Measurements from ENCODE around the gene SNIP1. TPM values are rescaled to one million over a fixed set of nuclear protein-coding genes. Genes with fewer than 3 reads are reported as not detected.
A peak's percentile ranks its signal among the peaks of the same experiment; 100 is the strongest.

Gene SNIP1
- total and polyA plus RNA-seq, 7 donors = 4.1 to 11.9 (median 8.1) TPM

DNA sequence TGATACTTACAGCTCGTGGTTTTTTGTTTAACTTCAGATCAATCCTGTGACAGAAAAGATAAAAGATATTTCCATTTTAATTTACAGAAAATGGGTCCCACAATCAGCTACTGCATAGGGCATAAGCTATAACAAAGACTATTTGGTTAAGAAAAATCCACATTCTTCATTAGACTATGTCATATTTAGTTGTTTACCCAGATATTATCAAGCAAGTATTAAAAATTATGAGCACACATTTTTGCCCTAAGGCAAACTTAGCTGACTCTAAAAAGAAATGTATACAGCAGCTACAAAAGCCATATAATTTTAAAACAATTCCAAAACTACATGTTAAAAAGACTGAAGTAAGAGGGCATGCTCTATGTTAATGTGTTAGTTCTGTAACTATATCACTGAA lies 58.2 kb downstream of the SNIP1 start:
- H3K27me3 ChIP-seq (ENCODE audit: insufficient read depth in 3 of 3, low read length in 2 of 3) = no peaks in the 10 kb centered on the region
- peaks cover 0 to 55% of the 10 kb centered on the region in 2 donors for H3K36me3 ChIP-seq (ENCODE audit: insufficient read depth in 1 of 2, low read depth in 1 of 2)
- DNase-seq (no peak), ATAC-seq (no peak)
- H3K4me1 ChIP-seq = peaks cover 9% of the 10 kb centered on the region
- intact Hi-C loops (cut with DNase I) = no loop called here
- no peak overlapping the region for H3K4me3 ChIP-seq
- no peak for TF ChIP-seq CTCF (IDR thresholded peaks at IDR 0.05)
- WGBS, 3 donors = 85 to 91% (median 88%) methylated on average over 1 of the region's 1 CpG
- no peak overlapping the region for H3K27ac ChIP-seq
- no peaks in the 10 kb centered on the region for H3K9me3 ChIP-seq

DNA sequence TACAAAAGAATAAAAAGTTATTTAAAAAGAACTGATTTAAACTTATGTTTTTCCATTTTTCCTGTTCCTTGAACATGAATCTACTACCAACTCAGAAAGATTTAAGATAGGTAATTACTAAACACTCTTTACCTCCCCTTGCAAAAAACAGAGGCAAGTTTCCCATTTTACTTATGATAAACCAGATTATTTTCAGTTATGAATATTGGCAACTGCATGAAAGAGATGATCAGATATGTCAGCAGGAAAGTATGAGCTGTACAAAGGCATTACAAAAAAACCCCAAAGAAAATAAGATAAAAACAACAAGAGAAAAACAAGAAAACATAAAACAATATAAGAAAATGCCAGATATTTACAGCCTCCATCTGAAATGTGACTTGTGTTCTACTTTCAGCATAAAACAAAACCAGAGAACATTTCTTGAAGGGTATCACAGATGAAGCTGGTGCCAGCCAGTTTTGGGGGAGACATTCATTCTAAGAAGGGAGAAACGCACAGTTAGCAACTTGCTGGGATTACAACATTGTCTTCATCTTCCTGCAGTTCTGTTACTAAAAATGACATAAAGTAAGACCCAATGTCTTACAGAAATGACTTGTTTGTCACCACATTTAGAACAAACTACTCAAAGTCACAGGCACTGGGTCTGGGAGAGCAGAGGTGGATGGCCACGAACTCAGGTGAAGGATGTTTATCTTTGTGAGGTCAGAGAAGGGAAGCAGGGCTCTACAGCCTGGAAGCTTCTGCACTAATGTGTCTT lies 60.6 kb downstream of the SNIP1 start:
- peaks cover 0 to 64% of the 10 kb centered on the region in 2 donors for H3K36me3 ChIP-seq (ENCODE audit: insufficient read depth in 1 of 2, low read depth in 1 of 2)

DNA sequence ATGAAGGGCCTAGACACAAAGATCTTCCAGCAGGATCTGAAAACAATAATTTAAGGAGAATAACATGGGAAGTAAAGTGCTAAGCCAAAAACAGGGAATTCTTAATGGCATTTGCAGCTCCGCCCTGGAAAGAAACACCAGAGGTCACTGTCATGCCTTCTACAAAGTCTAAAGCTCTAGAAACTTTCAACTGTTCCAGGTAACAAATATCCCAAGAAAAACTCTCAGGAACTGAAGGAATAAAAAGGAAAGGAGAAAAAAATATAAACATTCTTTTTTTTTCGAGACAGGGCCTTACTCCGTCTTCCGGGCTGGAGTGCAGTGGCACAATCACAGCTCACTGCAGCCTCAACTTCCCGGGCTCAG lies 66.5 kb downstream of the SNIP1 start:
- Histone ChIP-seq H3K4me1 (peaks cover 33% of the 10 kb centered on the region), H3K27ac (peak overlapping the region; percentile 84), H3K4me3 (no peak overlapping the region), H3K36me3 (ENCODE audit: insufficient read depth in 1 of 2, low read depth in 1 of 2) (peaks cover 6 to 56% of the 10 kb centered on the region in 2 donors), H3K9me3 (no peaks in the 10 kb centered on the region), H3K27me3 (ENCODE audit: insufficient read depth in 3 of 3, low read length in 2 of 3) (no peaks in the 10 kb centered on the region)
- WGBS, 3 donors = 90 to 95% (median 91%) methylated on average over 5 of the region's 5 CpGs
- intact Hi-C loops (cut with DNase I) = loop anchor here (1.0 to 2.0 kb wide), 2 partner anchors 32 to 33 kb away; no protein-coding TSS in a partner anchor
- TF ChIP-seq CTCF (IDR thresholded peaks at IDR 0.05) = no peak
- ATAC-seq = no peak
- no peak for DNase-seq

More for the DNA sequence above, 60.6 kb downstream of the SNIP1 start:
- Histone ChIP-seq H3K4me1 (no peaks in the 10 kb centered on the region), H3K9me3 (no peaks in the 10 kb centered on the region), H3K27ac (no peak overlapping the region), H3K4me3 (no peak overlapping the region), H3K27me3 (ENCODE audit: insufficient read depth in 3 of 3, low read length in 2 of 3) (no peaks in the 10 kb centered on the region)
- DNase-seq (no peak), ATAC-seq (no peak)
- TF ChIP-seq CTCF (IDR thresholded peaks at IDR 0.05) = no peak
- 86 to 88% (median 87%) methylated on average over 2 of the region's 2 CpGs for WGBS, 3 donors
- intact Hi-C loops (cut with DNase I) = no loop called here

DNA sequence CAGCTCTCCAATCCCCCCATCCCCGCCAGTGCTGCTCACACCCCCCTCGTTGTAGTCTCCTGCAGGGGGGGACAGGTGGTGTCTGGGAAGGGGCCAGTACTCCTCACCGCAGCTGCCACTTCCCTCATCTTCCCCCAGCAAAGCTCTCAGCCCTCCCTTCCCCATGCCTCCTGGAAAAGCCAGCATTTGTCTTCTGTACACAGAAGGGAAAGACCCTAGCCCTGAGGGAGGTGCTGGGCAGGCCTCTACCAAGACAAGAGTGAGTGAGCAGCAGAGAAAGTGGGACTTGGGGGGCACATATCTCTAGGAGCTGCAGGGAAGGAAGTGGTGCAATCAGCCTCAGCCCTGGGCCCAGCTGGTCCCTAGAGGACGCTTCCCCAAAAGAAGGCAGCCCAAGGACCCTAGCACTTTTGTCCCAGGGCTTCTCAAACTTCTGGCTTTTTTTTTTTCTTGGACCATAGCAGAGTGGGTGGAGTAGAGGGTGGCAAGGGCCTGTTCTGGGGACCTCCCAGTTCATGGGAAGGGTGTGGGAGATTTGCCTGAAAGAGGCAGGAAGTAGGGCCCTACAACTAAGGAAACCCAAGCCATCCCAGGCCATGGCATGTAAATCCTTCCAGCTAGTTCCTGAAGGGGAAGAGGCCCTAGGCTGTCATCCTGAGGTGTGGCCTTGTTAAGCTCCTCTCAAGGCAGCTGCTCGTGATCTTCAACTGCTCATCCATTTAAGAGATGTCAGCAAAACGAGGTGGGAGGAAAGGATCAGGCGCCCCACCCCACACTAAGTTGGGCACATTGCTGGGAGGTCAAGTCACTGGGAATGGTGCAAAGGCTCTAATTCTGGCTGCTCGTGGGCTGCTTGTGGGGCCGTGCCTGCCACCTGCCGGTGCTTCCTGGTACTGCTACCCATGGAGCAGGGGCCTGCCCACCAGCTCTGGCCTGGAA lies 67.1 kb downstream of the SNIP1 start:
- H3K4me1 ChIP-seq = peaks cover 33% of the 10 kb centered on the region
- peak; percentile 87 to 92 for DNase-seq
- intact Hi-C loops (cut with DNase I) = loop anchor here (1.0 to 2.0 kb wide), 2 partner anchors 32 kb away; no protein-coding TSS in a partner anchor
- H3K9me3 ChIP-seq = no peaks in the 10 kb centered on the region
- WGBS, 3 donors = 14 to 20% (median 17%) methylated on average over 9 to 10 of the region's 10 CpGs
- peak; percentile 99 for TF ChIP-seq CTCF (IDR thresholded peaks at IDR 0.05)
- H3K27me3 ChIP-seq (ENCODE audit: insufficient read depth in 3 of 3, low read length in 2 of 3) = no peaks in the 10 kb centered on the region
- H3K27ac ChIP-seq = peak overlapping the region; percentile 84
- H3K36me3 ChIP-seq (ENCODE audit: insufficient read depth in 1 of 2, low read depth in 1 of 2) = peaks cover 6 to 60% of the 10 kb centered on the region in 2 donors
- peak; percentile 81 to 86 (median 84) for ATAC-seq
- H3K4me3 ChIP-seq = no peak overlapping the region

All from psoas muscle (tissue), 8 donors.